HG02763 (cell line): ENCODE results near the gene ENTPD5.
A peak's percentile ranks its signal among the peaks of the same experiment; 100 is the strongest.

Source experiments
- ATAC-seq: cut with Tn5 transposase; IDR thresholded peaks from one replicate; pipeline ENCODE4 v1.9.1; 2021; ENCODE audit warnings: mild to moderate bottlenecking, moderate library complexity; ENCODE audit not compliant: unreplicated experiment

Gene ENTPD5

GRCh38 chr14:74018586-74019407, at the start of gene ENTPD5, which contains the start of gene BBOF1:
TSS of gene ENTPD5 (minus strand) at chr14:74019288. CDS start at chr14:73988102, 31,186 bp downstream.
TSS of gene BBOF1 (plus strand) at chr14:74019349. CDS start at chr14:74019479, 130 bp downstream.
- ATAC-seq, result peak; percentile 85

GRCh38 chr14:74065746-74066575, 46.9 kb upstream of the ENTPD5 start:
- ATAC-seq, result no peak

GRCh38 chr14:74064883-74065282, 45.8 kb upstream of the ENTPD5 start:
- ATAC-seq, result no peak

GRCh38 chr14:74064426-74064825, 45.3 kb upstream of the ENTPD5 start:
- ATAC-seq, result no peak

GRCh38 chr14:74062809-74063150, 43.7 kb upstream of the ENTPD5 start:
- ATAC-seq, result no peak

GRCh38 chr14:74049876-74050495, 30.9 kb upstream of the ENTPD5 start:
- no peak for ATAC-seq

- ATAC-seq, result no peak
These were observed 29.2 kb upstream of the ENTPD5 start for GRCh38 chr14:74048281-74048680.

GRCh38 chr14:74045522-74045921, 26.4 kb upstream of the ENTPD5 start:
- ATAC-seq, result no peak

- ATAC-seq, result no peak
These were observed 23.2 kb upstream of the ENTPD5 start for GRCh38 chr14:74042296-74042695.

GRCh38 chr14:74038020-74038859, 19.2 kb upstream of the ENTPD5 start:
- ATAC-seq, result no peak

GRCh38 chr14:74035556-74035955, 16.5 kb upstream of the ENTPD5 start:
- no peak for ATAC-seq

- no peak for ATAC-seq
These were observed 15.5 kb upstream of the ENTPD5 start for GRCh38 chr14:74034572-74034971.

- ATAC-seq, result no peak
These were observed 10.0 kb upstream of the ENTPD5 start for GRCh38 chr14:74029136-74029535.

GRCh38 chr14:74022346-74022745, 3.3 kb upstream of the ENTPD5 start:
- ATAC-seq, result no peak

- ATAC-seq, result peak; percentile 11
These were observed 485 bp upstream of the ENTPD5 start for GRCh38 chr14:74019408-74020137.

GRCh38 chr14:74018174-74018585, 908 bp downstream of the ENTPD5 start:
- no peak for ATAC-seq

GRCh38 chr14:74015963-74016362, 3.1 kb downstream of the ENTPD5 start:
- no peak for ATAC-seq

- no peak for ATAC-seq
These were observed 3.9 kb downstream of the ENTPD5 start for GRCh38 chr14:74015176-74015575.

GRCh38 chr14:74014299-74014698, 4.8 kb downstream of the ENTPD5 start:
- ATAC-seq, result no peak
